Keratinocyte (primary cell): ENCODE measurements around the gene PCID2. TPM values are rescaled to one million over a fixed set of nuclear protein-coding genes. Genes with fewer than 3 reads are reported as not detected.

Source experiments
- DNase-seq: peaks from one replicate; pipeline ENCODE4 v3.0.0-alpha.2; 2011; ENCODE audit warnings: low read depth, missing footprints, low spot score
- FAIRE-seq: peaks from 2 replicates; lab custom pipeline; 2011; peaks lifted over from hg19 to GRCh38; lab: Jason Lieb, UNC
- H2AFZ ChIP-seq: 2 replicates; pipeline ENCODE4 v1.6.0; 2012; ENCODE audit warnings: low read length, control low read depth, inconsistent platforms; ENCODE audit not compliant: control insufficient read depth
- H3K27ac ChIP-seq: 2 replicates; pipeline ENCODE4 v1.5.1; 2011; ENCODE audit warnings: low read length; ENCODE audit not compliant: control insufficient read depth, insufficient read depth
- H3K27me3 ChIP-seq: 3 replicates; pipeline ENCODE4 v1.6.0; 2011; ENCODE audit warnings: low read length; ENCODE audit not compliant: control insufficient read depth, insufficient read depth; ENCODE audit errors: extremely low read depth
- H3K36me3 ChIP-seq, 2 experiments: 2 replicates in 1 of 2; 3 replicates in 1 of 2; pipeline ENCODE4 v1.5.1; 2011; ENCODE audit warnings: low read length in 2 of 2, mild to moderate bottlenecking in 1 of 2; ENCODE audit not compliant: control insufficient read depth in 2 of 2, insufficient read depth in 2 of 2; ENCODE audit errors: extremely low read depth in 1 of 2
- H3K4me1 ChIP-seq: 3 replicates; pipeline ENCODE4 v1.5.1; 2011; ENCODE audit warnings: low read length; ENCODE audit not compliant: control insufficient read depth, insufficient read depth; ENCODE audit errors: extremely low read depth
- H3K4me2 ChIP-seq: 3 replicates; pipeline ENCODE4 v1.6.0; 2011; ENCODE audit warnings: low read depth, low read length; ENCODE audit not compliant: control insufficient read depth, insufficient read depth; ENCODE audit errors: extremely low read depth
- H3K4me3 ChIP-seq, 3 experiments: fragments of 200-600 bp in 1 of 3; sonication (generic) in 1 of 3; 2 replicates in 2 of 3; 3 replicates in 1 of 3; pipeline ENCODE4 v1.5.1; 2011 to 2016; ENCODE audit warnings: low read length in 3 of 3, mild to moderate bottlenecking in 3 of 3, control low read depth in 2 of 3, inconsistent platforms in 1 of 3, low read depth in 1 of 3, mixed read lengths in 1 of 3, mixed run types in 1 of 3, moderate library complexity in 1 of 3; ENCODE audit not compliant: control insufficient read depth in 2 of 3, insufficient read depth in 2 of 3; ENCODE audit errors: extremely low read depth in 1 of 3
- H3K79me2 ChIP-seq: 2 replicates; pipeline ENCODE4 v1.6.0; 2012; ENCODE audit warnings: low read length; ENCODE audit not compliant: control insufficient read depth, insufficient read depth
- H3K9ac ChIP-seq: 3 replicates; pipeline ENCODE4 v1.6.0; 2011; ENCODE audit warnings: low read length; ENCODE audit not compliant: control insufficient read depth, insufficient read depth; ENCODE audit errors: extremely low read depth
- H3K9me1 ChIP-seq: 3 replicates; pipeline ENCODE4 v1.6.0; 2011; ENCODE audit warnings: low read length; ENCODE audit not compliant: control insufficient read depth, insufficient read depth; ENCODE audit errors: extremely low read depth
- H3K9me3 ChIP-seq: 2 replicates; pipeline ENCODE4 v1.5.1; 2012; ENCODE audit warnings: low read depth, low read length; ENCODE audit not compliant: control insufficient read depth
- H4K20me1 ChIP-seq: 3 replicates; pipeline ENCODE4 v1.6.0; 2011; ENCODE audit warnings: low read length; ENCODE audit not compliant: control insufficient read depth, insufficient read depth; ENCODE audit errors: extremely low read depth
- CTCF ChIP-seq, 3 experiments: IDR thresholded peaks in 1 of 3; conservative IDR thresholded peaks in 1 of 3; optimal IDR thresholded peaks in 1 of 3; 2 replicates in 2 of 3; 3 replicates in 1 of 3; pipeline versions ENCODE3 to v1.5.1; 2011; ENCODE audit warnings: low read length in 3 of 3, mild to moderate bottlenecking in 3 of 3, moderate library complexity in 2 of 3, control low read depth in 1 of 3, inconsistent platforms in 1 of 3; ENCODE audit not compliant: insufficient read depth in 2 of 3; ENCODE audit errors: extremely low read depth in 1 of 3
- EZH2 ChIP-seq: IDR thresholded peaks from one replicate; pipeline ENCODE4 v1.6.1; 2012; ENCODE audit warnings: inconsistent platforms, mild to moderate bottlenecking, low read length, moderate library complexity
- dilution Hi-C: fragments of 300-500 bp; cut with MboI; formaldehyde crosslinking; loops from one replicate; pipeline ENCODE4 v1.7.0; 2020; ENCODE audit warnings: low sequenced_read_pairs; ENCODE audit not compliant: extremely low pct_ligation_motif_present
- polyA plus RNA-seq, 5 experiments: library from polyadenylated mRNA; depleted of rRNA in 3 of 5; stranded (reverse) in 3 of 5; stranded (forward) in 1 of 5; unstranded in 1 of 5; fragments of >200 nt; gene quantifications; 1 replicate in 1 of 5; 2 replicates in 3 of 5; 3 replicates in 1 of 5; pipeline versions ENCODE4 v1.2.1 to v1.2.3, GENCODE V29; 2011 to 2012; ENCODE audit warnings: missing spikeins in 2 of 5, low read depth in 1 of 5, low replicate concordance in 1 of 5

Gene PCID2
- polyA plus RNA-seq, 1 donor (not counting 4 experiments of a cell fraction or from before 2014, with no cell fraction given), result 76.5 TPM

DNA sequence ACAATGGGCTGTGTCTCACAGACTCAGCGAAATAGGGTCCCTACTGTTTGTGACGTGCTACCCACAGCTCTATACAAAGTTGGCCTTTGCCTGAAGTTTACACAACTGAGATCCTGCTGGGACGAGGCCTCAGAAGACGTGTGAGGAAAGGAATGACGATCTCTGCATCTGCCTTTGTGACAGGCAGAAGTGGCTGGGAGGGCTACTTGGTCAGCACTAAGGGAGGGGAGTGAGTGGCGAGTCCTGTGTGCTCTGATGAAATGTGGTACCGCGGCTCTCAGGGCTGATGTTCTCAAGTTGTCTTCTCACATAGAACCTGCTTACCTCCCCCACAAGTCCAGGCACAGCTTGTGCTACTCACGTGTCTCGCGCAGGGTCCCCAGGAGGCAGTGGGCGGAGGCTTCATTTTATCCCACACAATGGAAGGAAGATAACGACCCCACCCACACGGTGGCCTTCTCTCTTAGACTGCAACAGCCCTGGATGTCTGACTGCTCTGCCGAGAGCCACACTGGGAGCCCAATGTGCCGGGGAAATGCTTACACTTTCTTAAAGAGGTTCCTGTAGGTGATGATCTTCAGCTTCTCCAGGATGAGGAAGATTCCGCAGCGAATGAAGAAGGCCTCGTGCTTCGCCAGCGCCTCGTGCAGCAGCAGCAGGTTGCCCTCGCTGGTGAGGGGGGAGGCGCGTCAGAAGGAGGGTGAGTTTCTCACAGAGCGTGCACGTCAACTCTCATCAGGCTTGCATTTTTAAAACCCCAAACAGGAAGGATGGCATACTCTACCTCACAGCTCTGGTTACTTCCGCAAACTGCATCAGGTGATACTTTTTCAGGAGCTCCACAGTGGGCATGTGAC, 28.9 kb downstream of the PCID2 start:
- H3K4me1 ChIP-seq, result peaks cover 4% of the 10 kb centered on the region
- H3K9me3 ChIP-seq, result no peaks in the 10 kb centered on the region
- H3K9ac ChIP-seq, result no peak overlapping the region
- DNase-seq (no peak), FAIRE-seq (no peak)
- dilution Hi-C loops, result no loop called here
- H3K79me2 ChIP-seq, result no peaks in the 10 kb centered on the region
- peaks cover 3% of the 10 kb centered on the region for H4K20me1 ChIP-seq
- H3K36me3 ChIP-seq, result peaks cover 24 to 42% of the 10 kb centered on the region in 2 experiments
- H2AFZ ChIP-seq, result no peak overlapping the region
- no peaks in the 10 kb centered on the region for H3K27me3 ChIP-seq
- TF ChIP-seq CTCF (optimal IDR thresholded peaks at IDR 0.05 in 1 of 3, IDR thresholded peaks at IDR 0.05 in 1 of 3, conservative IDR thresholded peaks at IDR 0.05 in 1 of 3; ENCODE audit: extremely low read depth in 1 of 3, insufficient read depth in 2 of 3, low read length in 3 of 3), result no peak
- TF ChIP-seq EZH2, result no peak
- no peak overlapping the region for H3K4me3 ChIP-seq
- H3K9me1 ChIP-seq, result no peaks in the 10 kb centered on the region
- H3K27ac ChIP-seq, result no peak overlapping the region
- H3K4me2 ChIP-seq, result no peak overlapping the region

- Histone ChIP-seq H2AFZ (no peak overlapping the region), H3K9ac (no peak overlapping the region), H3K9me1 (no peaks in the 10 kb centered on the region), H3K9me3 (no peaks in the 10 kb centered on the region), H3K27ac (no peak overlapping the region), H3K36me3 (peaks cover 24 to 40% of the 10 kb centered on the region in 2 experiments), H3K4me2 (no peak overlapping the region), H4K20me1 (peaks cover 3% of the 10 kb centered on the region), H3K4me3 (no peak overlapping the region), H3K27me3 (no peaks in the 10 kb centered on the region), H3K4me1 (peaks cover 4% of the 10 kb centered on the region), H3K79me2 (no peaks in the 10 kb centered on the region)
- no peak for FAIRE-seq
- TF ChIP-seq CTCF (optimal IDR thresholded peaks at IDR 0.05 in 1 of 3, IDR thresholded peaks at IDR 0.05 in 1 of 3, conservative IDR thresholded peaks at IDR 0.05 in 1 of 3; ENCODE audit: extremely low read depth in 1 of 3, insufficient read depth in 2 of 3, low read length in 3 of 3) (no peak), EZH2 (no peak)
- no peak for DNase-seq
- dilution Hi-C loops, result no loop called here
These were observed 29.6 kb downstream of the PCID2 start for GRCh38 chr13:113178896-113179167.
